HTERT RPE-1 (cell line): ENCODE results near the gene USP40.
"Not testable (repeated sequence)": the region's sequence is repeated elsewhere in the genome, so short reads cannot be mapped to it uniquely, and the experiment has no call there.

Source experiments
- in situ Hi-C: fragments of 300-500 bp; cut with MboI; formaldehyde crosslinking; loops from 4 replicates; pipeline ENCODE4 v1.14.3; 2020; ENCODE audit warnings: low sequenced_read_pairs

Gene USP40

DNA sequence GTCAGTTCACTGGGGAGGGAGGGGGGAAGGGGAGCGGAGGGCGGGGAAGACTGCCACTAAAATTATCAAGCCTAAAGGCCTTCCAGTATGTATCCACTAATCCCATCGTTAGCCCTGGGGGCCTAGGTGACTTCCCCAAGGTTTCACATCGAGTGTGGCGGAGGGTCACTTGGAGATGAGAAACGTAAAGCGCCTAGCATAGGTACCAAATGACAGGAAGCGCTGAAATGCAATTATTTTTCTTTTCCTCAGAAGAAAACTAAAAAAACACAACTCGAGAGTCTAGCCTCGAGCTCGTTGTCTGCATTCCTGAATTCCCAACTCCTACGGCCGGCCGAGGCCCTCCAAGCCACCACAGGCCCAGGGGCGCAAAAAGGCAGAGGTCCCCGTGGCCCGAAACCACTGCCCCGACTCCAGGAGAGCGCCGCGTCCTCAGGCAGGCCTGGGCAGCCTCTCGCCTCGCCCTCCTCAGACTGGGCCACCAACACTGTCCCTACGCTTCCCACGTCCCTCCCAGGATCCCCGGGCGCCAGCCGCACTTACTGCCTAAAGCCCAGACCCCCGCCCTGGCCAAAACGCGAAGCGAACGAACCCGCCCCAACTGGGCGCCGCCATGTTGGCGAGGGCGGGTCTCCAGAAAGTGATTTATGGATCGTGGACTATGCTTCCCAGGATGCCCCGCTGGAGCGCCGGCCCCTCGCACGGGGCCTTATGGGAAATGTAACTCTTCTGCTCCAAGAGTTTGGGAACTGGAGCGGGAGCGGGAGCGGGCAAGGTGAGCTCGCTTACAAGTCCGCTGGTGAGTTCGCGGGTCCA is at the start of gene USP40:
TSS of gene USP40 (minus strand) at position 642 of the 816 bp plus-strand sequence. CDS start 1,228 bp downstream, outside the sequence.
- in situ Hi-C loops = no loop called here

- in situ Hi-C loops = no loop called here
Observed at GRCh38 chr2:233611284-233611683, 44.7 kb upstream of the USP40 start.

DNA sequence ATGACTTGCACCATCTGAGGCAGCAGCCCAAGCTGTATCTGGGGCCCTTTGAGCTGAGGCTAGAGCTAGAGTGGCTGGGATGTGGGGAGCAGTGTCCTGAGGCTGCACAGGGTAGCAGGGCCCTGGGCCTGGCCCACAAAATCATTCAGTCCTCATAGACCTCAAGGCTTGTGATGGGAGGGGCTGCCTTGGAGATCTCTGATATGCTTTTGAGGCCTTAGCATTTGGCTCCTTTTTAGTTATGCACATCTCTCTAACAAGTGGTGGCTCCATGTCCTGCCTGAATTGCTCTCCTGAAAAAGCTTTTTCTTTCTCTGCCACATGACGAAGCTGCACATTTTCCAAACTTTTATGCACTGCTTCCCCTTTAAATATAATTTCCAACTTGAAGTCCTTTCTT is 39.1 kb upstream of the USP40 start:
- in situ Hi-C loops = no loop called here

- in situ Hi-C loops = no loop called here
Observed at GRCh38 chr2:233604826-233605225, 38.2 kb upstream of the USP40 start.

DNA sequence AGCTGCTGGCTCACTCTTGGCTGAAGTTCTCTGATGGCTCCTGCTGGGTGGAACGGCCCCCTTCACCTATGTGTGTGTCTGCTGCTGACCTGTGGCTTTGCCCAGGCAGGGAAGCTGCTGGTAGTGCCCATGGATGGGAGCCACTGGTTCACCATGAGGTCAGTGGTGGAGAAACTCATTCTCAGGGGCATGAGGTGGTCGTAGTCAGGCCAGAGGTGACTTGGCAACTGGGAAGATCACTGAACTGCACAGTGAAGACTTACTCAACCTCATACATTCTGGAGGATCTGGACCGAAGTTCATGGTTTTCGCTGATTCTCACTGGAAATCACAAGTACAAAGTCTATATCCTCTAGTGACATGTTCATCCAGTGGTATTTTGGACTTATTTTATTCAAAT is 36.9 kb upstream of the USP40 start:
- in situ Hi-C loops = no loop called here

DNA sequence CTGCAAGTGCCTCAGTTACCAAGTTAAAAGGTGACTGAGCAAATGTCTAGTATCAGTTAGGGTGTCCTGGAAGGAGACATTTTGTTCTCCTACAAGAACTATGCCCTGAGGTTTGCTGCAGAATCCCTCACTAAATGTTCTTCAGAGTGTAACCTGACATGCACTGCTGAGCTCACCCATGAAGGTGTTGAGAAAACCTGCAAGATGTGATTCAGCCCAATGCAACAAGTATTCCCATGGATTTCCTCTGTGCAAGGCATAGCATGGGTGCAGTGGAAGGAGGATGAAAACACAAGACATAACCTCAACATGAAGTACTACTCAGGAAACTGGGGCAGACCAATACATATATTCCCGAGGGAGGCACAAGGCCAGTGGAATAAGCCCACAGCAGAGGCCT is 35.5 kb upstream of the USP40 start:
- in situ Hi-C loops = no loop called here

- in situ Hi-C loops = no loop called here
Observed at GRCh38 chr2:233600386-233600785, 33.8 kb upstream of the USP40 start.

DNA sequence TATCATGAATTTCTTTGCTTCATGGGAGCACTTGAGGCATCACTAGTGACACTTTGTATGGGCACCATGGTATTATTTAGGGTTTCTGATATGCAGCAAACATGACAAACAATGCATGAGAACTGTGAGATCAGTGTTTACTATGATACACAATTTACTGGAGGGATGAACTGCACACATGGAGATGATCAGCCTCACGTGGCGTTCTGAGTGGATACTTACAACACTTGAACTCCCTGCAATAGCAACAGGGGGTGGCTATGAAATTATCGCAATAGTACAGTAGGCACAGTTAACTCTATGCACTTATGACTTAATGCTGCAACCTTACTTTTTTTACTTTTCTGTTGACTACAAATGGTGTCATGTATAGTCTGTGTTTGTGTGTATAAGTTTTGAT is 32.4 kb upstream of the USP40 start:
- in situ Hi-C loops = no loop called here

DNA sequence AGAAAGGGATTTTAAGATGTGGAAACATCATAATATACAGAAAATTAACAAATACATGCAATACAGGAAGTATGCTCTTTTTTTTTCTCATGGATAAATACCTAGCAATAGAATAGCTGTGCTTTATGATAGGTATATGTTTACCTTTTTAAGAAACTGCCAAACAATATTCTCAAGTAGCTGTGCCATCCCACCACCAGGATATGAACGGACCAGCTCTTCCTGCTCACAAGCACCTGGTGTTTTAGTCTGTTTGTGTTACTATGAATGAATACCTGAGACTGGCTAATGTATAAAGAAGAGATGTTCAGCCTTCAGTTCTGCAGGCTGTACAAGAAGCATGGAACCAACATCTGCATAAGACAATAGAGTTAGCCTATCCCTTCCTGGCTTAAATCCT is 30.9 kb upstream of the USP40 start:
- in situ Hi-C loops = no loop called here

GRCh38 chr2:233593201-233593600 is 26.6 kb upstream of the USP40 start:
- in situ Hi-C loops = no loop called here

- in situ Hi-C loops = not testable (repeated sequence)
Observed at GRCh38 chr2:233592706-233593105, 26.1 kb upstream of the USP40 start.

- in situ Hi-C loops = no loop called here
Observed at GRCh38 chr2:233588400-233588799, 21.8 kb upstream of the USP40 start.

DNA sequence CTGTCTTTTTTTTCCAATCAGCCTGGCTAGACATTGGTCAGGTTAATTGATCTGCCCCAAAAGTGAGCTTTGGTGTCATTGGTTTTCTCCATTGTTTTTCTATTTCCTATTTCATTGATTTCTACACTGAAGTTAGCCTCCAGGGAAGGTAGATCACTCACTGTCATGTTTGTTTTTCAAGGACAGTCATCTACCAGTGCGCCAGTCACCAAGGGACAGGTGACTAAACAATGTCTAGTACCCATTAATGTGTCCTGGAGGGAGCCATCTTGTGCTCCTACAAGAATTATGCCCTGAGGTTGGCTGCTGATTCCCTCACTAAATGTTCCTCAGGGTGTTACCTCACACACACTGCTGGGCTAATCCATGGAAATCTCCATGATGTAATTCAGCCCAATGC is 17.6 kb upstream of the USP40 start:
- in situ Hi-C loops = no loop called here

- in situ Hi-C loops = not testable (repeated sequence)
Observed at GRCh38 chr2:233583217-233583965, 16.8 kb upstream of the USP40 start.

DNA sequence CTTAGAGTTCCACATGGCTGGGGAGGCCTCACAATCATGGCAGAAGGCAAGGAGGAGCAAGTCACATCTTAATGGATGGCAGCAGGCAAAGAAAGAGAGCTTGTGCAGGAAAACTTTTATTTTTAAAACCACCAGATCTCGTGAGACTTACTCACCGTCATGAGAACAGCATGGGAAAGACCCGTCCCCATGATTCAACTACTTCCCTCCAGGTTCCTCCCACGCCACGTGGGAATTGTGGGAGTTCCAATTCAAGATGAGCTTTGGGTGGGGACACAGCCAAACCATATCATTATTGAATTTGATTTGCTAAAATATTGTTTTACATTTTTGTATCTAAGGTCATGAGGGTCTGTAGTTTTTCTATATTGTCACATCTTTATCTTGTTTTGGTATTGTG is 10.8 kb upstream of the USP40 start:
- in situ Hi-C loops = not testable (repeated sequence)

GRCh38 chr2:233572468-233572867 is 5.9 kb upstream of the USP40 start:
- in situ Hi-C loops = no loop called here

DNA sequence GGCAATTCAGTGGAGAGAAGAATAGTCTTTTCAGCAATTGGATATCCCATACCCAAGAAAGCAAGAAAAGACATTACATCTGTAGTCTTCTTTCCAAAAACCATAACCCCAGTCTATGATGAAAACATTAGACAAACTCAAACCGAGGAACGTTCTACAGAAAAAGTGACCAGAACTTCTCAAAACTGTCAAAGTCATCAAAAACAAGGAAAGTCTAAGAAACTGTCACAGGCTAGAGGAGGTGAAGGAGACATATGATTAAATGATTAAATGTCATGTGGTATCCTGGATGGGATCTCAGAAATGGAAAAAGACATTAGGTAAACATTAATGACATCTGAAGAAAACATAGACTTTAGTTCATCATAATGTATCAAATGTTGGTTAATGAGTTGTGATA is 4.9 kb upstream of the USP40 start:
- in situ Hi-C loops = no loop called here

GRCh38 chr2:233571001-233571400 is 4.4 kb upstream of the USP40 start:
- in situ Hi-C loops = no loop called here

- in situ Hi-C loops = no loop called here
Observed at GRCh38 chr2:233565685-233566140, 869 bp downstream of the USP40 start.

DNA sequence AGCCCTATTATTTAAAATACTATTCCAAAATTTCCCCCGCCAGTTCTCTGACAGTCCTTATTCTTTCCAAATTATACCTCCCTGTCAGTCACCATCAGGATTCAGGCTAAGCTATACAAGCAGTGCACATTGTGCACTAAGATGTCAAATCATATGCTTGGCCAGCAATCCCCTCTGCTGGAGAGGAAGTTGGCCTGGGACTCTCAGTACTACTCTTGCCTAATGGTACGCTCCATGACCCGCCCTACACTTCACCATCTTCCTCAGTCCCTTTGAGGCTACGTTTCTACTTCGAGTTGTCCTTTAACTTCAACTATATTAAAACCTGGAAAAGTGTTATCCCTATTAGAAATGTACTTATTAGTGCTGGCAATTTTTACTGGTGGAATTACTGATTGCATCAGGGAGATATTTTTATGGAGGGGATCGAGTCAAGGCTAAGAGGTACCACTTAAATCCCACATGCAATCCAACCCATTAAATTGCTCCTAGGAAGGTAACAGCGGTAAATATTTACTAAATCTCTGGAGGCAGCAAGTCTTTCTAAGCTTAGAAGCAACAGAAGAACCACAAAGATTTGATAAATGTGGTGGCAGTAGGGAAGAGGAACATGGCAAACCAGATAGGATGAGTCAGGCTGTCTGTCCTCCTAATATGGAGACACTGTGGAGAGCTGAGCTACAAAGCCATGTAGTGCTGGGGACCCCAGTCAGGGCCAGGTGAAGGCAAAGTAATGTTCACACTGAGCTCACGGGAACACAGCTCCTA is 2.7 kb downstream of the USP40 start:
- in situ Hi-C loops = no loop called here
